A673 (cell line): ENCODE results near the gene EFNA3.

ENCODE experiments used
- CTCF ChIP-seq: fragments of 300-800, 200-600 bp; sonication (generic); conservative IDR thresholded peaks from 2 replicates; pipeline ENCODE4 v1.5.1; 2017; ENCODE audit warnings: low read depth, mild to moderate bottlenecking, antibody characterized with exemption, low read length, moderate library complexity, mixed read lengths
- EZH2 ChIP-seq: fragments of 200-600 bp; sonication (generic); IDR thresholded peaks from 2 replicates; pipeline ENCODE4 v1.6.1; 2017; ENCODE audit warnings: borderline replicate concordance, low read depth, mild to moderate bottlenecking, mixed read lengths, antibody characterized with exemption, low read length; ENCODE audit not compliant: poor library complexity, severe bottlenecking

- TF ChIP-seq CTCF, result no peak
- no peak for TF ChIP-seq EZH2
Measured at GRCh38 chr1:155071701-155072100, 6.9 kb upstream of the EFNA3 start.
